WTC11 (cell line): ENCODE measurements around the gene RSRC1. TPM values are rescaled to one million over a fixed set of nuclear protein-coding genes. Genes with fewer than 3 reads are reported as not detected.

Experiments used
- ATF1 ChIP-seq: sonication (generic); formaldehyde crosslinking; IDR thresholded peaks from 2 replicates; pipeline ENCODE4 v1.8.1; 2023; ENCODE audit warnings: mild to moderate bottlenecking, moderate library complexity, missing genetic modification reagents
- ETV6 ChIP-seq: sonication (generic); formaldehyde crosslinking; IDR thresholded peaks from 2 replicates; pipeline ENCODE4 v1.8.1; 2022; ENCODE audit warnings: mild to moderate bottlenecking, missing genetic modification reagents
- FOXK1 ChIP-seq: sonication (generic); formaldehyde crosslinking; IDR thresholded peaks from 2 replicates; pipeline ENCODE4 v1.8.0; 2022; ENCODE audit warnings: mild to moderate bottlenecking, moderate library complexity, missing genetic modification reagents
- IRF2 ChIP-seq: sonication (generic); formaldehyde crosslinking; IDR thresholded peaks from 2 replicates; pipeline ENCODE4 v1.8.0; 2022; ENCODE audit warnings: low read depth, missing genetic modification reagents, borderline replicate concordance
- JAZF1 ChIP-seq: fragments of 250-450 bp; sonication (Bioruptor Pico); IDR thresholded peaks from 2 replicates; pipeline ENCODE4 v1.9.0; 2021; ENCODE audit warnings: moderate library complexity, mild to moderate bottlenecking, inconsistent platforms
- NFATC4 ChIP-seq: fragments of 250-450 bp; sonication (Bioruptor Pico); IDR thresholded peaks from 2 replicates; pipeline ENCODE4 v1.9.0; 2021; ENCODE audit warnings: mild to moderate bottlenecking
- NR1H2 ChIP-seq: sonication (generic); formaldehyde crosslinking; IDR thresholded peaks from 2 replicates; pipeline ENCODE4 v1.9.0; 2021; ENCODE audit warnings: mild to moderate bottlenecking, moderate library complexity, missing genetic modification reagents
- NR3C1 ChIP-seq: sonication (generic); formaldehyde crosslinking; conservative IDR thresholded peaks from 2 replicates; pipeline ENCODE4 v1.8.1; 2023; ENCODE audit warnings: low read depth, mild to moderate bottlenecking, missing genetic modification reagents
- PREB ChIP-seq: sonication (generic); formaldehyde crosslinking; IDR thresholded peaks from 2 replicates; pipeline ENCODE4 v1.8.1; 2022; ENCODE audit warnings: mild to moderate bottlenecking, missing genetic modification reagents, moderate library complexity, borderline replicate concordance
- PRRX2 ChIP-seq: fragments of 250-450 bp; sonication (Bioruptor Pico); IDR thresholded peaks from 2 replicates; pipeline ENCODE4 v1.8.0; 2021; ENCODE audit warnings: mild to moderate bottlenecking
- RORB ChIP-seq: fragments of 250-450 bp; sonication (Bioruptor Pico); IDR thresholded peaks from 2 replicates; pipeline ENCODE4 v1.9.0; 2021; ENCODE audit warnings: mild to moderate bottlenecking
- SMAD4 ChIP-seq: sonication (generic); formaldehyde crosslinking; IDR thresholded peaks from 2 replicates; pipeline ENCODE4 v1.8.0; 2022; ENCODE audit warnings: mild to moderate bottlenecking, missing genetic modification reagents
- STAT6 ChIP-seq: sonication (generic); formaldehyde crosslinking; conservative IDR thresholded peaks from 2 replicates; pipeline ENCODE4 v1.8.1; 2023; ENCODE audit warnings: mild to moderate bottlenecking, low read depth, missing genetic modification reagents, moderate library complexity
- USF1 ChIP-seq: sonication (generic); formaldehyde crosslinking; IDR thresholded peaks from 2 replicates; pipeline ENCODE4 v1.8.0; 2022; ENCODE audit warnings: mild to moderate bottlenecking, missing genetic modification reagents
- USF2 ChIP-seq: sonication (generic); formaldehyde crosslinking; IDR thresholded peaks from 2 replicates; pipeline ENCODE4 v1.8.1; 2023; ENCODE audit warnings: mild to moderate bottlenecking, missing genetic modification reagents, moderate library complexity
- ZNF263 ChIP-seq: sonication (generic); formaldehyde crosslinking; IDR thresholded peaks from 2 replicates; pipeline ENCODE4 v1.8.1; 2022; ENCODE audit warnings: low read depth, mild to moderate bottlenecking, moderate library complexity, missing genetic modification reagents
- ZNF396 ChIP-seq: fragments of 250-450 bp; sonication (Bioruptor Pico); IDR thresholded peaks from 2 replicates; pipeline ENCODE4 v1.8.0; 2021; ENCODE audit warnings: mild to moderate bottlenecking, moderate library complexity, borderline replicate concordance
- ZSCAN18 ChIP-seq: fragments of 250-450 bp; sonication (Bioruptor Pico); IDR thresholded peaks from 2 replicates; pipeline ENCODE4 v2.1.2; 2022; ENCODE audit warnings: mild to moderate bottlenecking, moderate library complexity
- total RNA-seq: library from RNA; stranded (reverse); gene quantifications from 3 replicates; pipeline ENCODE4 v1.2.3, GENCODE V29; 2021
- TF ChIP-seq, protein P1 (sequence below): sonication (generic); formaldehyde crosslinking; IDR thresholded peaks from 2 replicates; pipeline ENCODE4 v1.8.1; 2023; ENCODE audit warnings: mild to moderate bottlenecking, missing genetic modification reagents, borderline replicate concordance
- TF ChIP-seq, protein P2 (sequence below): fragments of 250-450 bp; sonication (Bioruptor Pico); IDR thresholded peaks from 2 replicates; pipeline ENCODE4 v1.9.0; 2021; ENCODE audit warnings: moderate library complexity, mild to moderate bottlenecking, inconsistent platforms, borderline replicate concordance
- TF ChIP-seq, protein P3 (sequence below): sonication (generic); formaldehyde crosslinking; IDR thresholded peaks from 2 replicates; pipeline ENCODE4 v1.8.1; 2022; ENCODE audit warnings: low read depth, mild to moderate bottlenecking, moderate library complexity, missing genetic modification reagents, borderline replicate concordance
- TF ChIP-seq, protein P4 (sequence below): sonication (generic); formaldehyde crosslinking; IDR thresholded peaks from 2 replicates; pipeline ENCODE4 v1.8.0; 2022; ENCODE audit warnings: missing genetic modification reagents

RSRC1 gene
- total RNA-seq, 1 experiment from 2014 or later = 21.3 TPM

GRCh38 chr3:158570999-158571702 lies 461.3 kb downstream of the RSRC1 start, which contains the start of gene MLF1 (continued):
- TF ChIP-seq, protein P1, sequence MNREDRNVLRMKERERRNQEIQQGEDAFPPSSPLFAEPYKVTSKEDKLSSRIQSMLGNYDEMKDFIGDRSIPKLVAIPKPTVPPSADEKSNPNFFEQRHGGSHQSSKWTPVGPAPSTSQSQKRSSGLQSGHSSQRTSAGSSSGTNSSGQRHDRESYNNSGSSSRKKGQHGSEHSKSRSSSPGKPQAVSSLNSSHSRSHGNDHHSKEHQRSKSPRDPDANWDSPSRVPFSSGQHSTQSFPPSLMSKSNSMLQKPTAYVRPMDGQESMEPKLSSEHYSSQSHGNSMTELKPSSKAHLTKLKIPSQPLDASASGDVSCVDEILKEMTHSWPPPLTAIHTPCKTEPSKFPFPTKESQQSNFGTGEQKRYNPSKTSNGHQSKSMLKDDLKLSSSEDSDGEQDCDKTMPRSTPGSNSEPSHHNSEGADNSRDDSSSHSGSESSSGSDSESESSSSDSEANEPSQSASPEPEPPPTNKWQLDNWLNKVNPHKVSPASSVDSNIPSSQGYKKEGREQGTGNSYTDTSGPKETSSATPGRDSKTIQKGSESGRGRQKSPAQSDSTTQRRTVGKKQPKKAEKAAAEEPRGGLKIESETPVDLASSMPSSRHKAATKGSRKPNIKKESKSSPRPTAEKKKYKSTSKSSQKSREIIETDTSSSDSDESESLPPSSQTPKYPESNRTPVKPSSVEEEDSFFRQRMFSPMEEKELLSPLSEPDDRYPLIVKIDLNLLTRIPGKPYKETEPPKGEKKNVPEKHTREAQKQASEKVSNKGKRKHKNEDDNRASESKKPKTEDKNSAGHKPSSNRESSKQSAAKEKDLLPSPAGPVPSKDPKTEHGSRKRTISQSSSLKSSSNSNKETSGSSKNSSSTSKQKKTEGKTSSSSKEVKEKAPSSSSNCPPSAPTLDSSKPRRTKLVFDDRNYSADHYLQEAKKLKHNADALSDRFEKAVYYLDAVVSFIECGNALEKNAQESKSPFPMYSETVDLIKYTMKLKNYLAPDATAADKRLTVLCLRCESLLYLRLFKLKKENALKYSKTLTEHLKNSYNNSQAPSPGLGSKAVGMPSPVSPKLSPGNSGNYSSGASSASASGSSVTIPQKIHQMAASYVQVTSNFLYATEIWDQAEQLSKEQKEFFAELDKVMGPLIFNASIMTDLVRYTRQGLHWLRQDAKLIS = no peak
- TF ChIP-seq RORB (CRISPR knock-in tag) (no peak), JAZF1 (CRISPR knock-in tag) (no peak), PREB (no peak), PRRX2 (CRISPR knock-in tag) (no peak), NR3C1 (no peak), ETV6 (CRISPR knock-in tag) (peak; percentile 88), FOXK1 (CRISPR knock-in tag) (peak; percentile 92; the same call in 1 of the 2 replicates), ZNF396 (CRISPR knock-in tag) (no peak), SMAD4 (CRISPR knock-in tag) (peak; percentile 77; the same call in 1 of the 2 replicates), USF1 (CRISPR knock-in tag) (peak; percentile 93), STAT6 (CRISPR knock-in tag) (no peak), USF2 (CRISPR knock-in tag) (peak; percentile 89), ZNF263 (CRISPR knock-in tag) (no peak), ATF1 (CRISPR knock-in tag) (peak; percentile 92; the same call in 1 of the 2 replicates), NFATC4 (no peak), NR1H2 (CRISPR knock-in tag) (no peak), ZSCAN18 (CRISPR knock-in tag) (no peak), IRF2 (CRISPR knock-in tag) (no peak)
- TF ChIP-seq, protein P2, sequence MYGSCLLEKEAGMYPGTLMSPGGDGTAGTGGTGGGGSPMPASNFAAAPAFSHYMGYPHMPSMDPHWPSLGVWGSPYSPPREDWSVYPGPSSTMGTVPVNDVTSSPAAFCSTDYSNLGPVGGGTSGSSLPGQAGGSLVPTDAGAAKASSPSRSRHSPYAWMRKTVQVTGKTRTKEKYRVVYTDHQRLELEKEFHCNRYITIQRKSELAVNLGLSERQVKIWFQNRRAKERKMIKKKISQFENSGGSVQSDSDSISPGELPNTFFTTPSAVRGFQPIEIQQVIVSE = no peak
- TF ChIP-seq, protein P3, sequence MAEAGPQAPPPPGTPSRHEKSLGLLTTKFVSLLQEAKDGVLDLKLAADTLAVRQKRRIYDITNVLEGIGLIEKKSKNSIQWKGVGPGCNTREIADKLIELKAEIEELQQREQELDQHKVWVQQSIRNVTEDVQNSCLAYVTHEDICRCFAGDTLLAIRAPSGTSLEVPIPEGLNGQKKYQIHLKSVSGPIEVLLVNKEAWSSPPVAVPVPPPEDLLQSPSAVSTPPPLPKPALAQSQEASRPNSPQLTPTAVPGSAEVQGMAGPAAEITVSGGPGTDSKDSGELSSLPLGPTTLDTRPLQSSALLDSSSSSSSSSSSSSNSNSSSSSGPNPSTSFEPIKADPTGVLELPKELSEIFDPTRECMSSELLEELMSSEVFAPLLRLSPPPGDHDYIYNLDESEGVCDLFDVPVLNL (CRISPR knock-in tag) = no peak
- TF ChIP-seq, protein P4, sequence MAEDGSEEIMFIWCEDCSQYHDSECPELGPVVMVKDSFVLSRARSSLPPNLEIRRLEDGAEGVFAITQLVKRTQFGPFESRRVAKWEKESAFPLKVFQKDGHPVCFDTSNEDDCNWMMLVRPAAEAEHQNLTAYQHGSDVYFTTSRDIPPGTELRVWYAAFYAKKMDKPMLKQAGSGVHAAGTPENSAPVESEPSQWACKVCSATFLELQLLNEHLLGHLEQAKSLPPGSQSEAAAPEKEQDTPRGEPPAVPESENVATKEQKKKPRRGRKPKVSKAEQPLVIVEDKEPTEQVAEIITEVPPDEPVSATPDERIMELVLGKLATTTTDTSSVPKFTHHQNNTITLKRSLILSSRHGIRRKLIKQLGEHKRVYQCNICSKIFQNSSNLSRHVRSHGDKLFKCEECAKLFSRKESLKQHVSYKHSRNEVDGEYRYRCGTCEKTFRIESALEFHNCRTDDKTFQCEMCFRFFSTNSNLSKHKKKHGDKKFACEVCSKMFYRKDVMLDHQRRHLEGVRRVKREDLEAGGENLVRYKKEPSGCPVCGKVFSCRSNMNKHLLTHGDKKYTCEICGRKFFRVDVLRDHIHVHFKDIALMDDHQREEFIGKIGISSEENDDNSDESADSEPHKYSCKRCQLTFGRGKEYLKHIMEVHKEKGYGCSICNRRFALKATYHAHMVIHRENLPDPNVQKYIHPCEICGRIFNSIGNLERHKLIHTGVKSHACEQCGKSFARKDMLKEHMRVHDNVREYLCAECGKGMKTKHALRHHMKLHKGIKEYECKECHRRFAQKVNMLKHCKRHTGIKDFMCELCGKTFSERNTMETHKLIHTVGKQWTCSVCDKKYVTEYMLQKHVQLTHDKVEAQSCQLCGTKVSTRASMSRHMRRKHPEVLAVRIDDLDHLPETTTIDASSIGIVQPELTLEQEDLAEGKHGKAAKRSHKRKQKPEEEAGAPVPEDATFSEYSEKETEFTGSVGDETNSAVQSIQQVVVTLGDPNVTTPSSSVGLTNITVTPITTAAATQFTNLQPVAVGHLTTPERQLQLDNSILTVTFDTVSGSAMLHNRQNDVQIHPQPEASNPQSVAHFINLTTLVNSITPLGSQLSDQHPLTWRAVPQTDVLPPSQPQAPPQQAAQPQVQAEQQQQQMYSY = no peak
